Neural progenitor cell (in vitro differentiated cells): ENCODE measurements around the gene SBF2.

ENCODE experiments used
- CTCF ChIP-seq: fragments of 200-600 bp; sonication (generic); IDR thresholded peaks from 2 replicates; pipeline ENCODE4 v1.5.1; 2017; ENCODE audit warnings: antibody characterized with exemption, mild to moderate bottlenecking
- EZH2 ChIP-seq: fragments of 200-600 bp; sonication (generic); IDR thresholded peaks from 2 replicates; pipeline ENCODE4 v1.6.1; 2017; ENCODE audit warnings: antibody characterized with exemption, mild to moderate bottlenecking, moderate library complexity

GRCh38 chr11:9887472-9887871 is 406.5 kb downstream of the SBF2 start:
- TF ChIP-seq CTCF (no peak), EZH2 (no peak)
